ENCODE data around the gene LRCOL1. TPM values are rescaled to one million over a fixed set of nuclear protein-coding genes. Genes with fewer than 3 reads are reported as not detected.

Gene LRCOL1
- total RNA-seq, 6 experiments from 2014 or later: 0.61 to 13.1 (median 6.8) TPM

DNA sequence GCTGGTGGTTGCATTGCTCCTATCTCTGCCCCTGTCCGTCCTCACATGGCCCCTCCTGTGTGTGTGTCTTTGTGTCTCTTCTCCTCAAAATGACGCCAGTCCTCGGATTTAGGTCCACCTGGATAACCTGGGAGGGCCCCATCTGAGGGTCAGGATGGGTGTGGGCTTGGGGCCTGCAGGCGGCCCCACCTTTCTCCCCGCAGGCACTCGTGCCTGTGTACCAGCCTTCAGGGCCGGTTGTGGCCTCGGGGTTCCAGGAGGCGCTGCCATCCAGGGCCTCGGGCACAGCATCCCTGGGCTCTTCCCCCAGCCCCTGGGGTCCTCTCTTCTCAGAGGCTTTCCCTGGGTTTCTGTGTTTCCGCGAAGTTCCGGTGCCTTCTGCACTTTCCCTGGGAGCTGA lies 54.7 kb downstream of the LRCOL1 start:
- Histone ChIP-seq H3K27ac (no peak overlapping the region), H3K36me3 (no peaks in the 10 kb centered on the region), H3K27me3 (no peaks in the 10 kb centered on the region), H3K4me3 (no peak overlapping the region), H3K9me3 (no peaks in the 10 kb centered on the region), H3K4me1 (peaks cover 0 to 12% (median under 1%) of the 10 kb centered on the region in 4 donors)
- ATAC-seq: no peak
- intact Hi-C loops (cut with DNase I): no loop called here
- WGBS (ENCODE audit: insufficient coverage, low coverage, low lambda C conversion rate, missing lambda C conversion rate): 91% methylated on average over 11 of the region's 13 CpGs
- TF ChIP-seq, protein P1, sequence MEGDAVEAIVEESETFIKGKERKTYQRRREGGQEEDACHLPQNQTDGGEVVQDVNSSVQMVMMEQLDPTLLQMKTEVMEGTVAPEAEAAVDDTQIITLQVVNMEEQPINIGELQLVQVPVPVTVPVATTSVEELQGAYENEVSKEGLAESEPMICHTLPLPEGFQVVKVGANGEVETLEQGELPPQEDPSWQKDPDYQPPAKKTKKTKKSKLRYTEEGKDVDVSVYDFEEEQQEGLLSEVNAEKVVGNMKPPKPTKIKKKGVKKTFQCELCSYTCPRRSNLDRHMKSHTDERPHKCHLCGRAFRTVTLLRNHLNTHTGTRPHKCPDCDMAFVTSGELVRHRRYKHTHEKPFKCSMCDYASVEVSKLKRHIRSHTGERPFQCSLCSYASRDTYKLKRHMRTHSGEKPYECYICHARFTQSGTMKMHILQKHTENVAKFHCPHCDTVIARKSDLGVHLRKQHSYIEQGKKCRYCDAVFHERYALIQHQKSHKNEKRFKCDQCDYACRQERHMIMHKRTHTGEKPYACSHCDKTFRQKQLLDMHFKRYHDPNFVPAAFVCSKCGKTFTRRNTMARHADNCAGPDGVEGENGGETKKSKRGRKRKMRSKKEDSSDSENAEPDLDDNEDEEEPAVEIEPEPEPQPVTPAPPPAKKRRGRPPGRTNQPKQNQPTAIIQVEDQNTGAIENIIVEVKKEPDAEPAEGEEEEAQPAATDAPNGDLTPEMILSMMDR (IDR thresholded peaks at IDR 0.05): no peak
- TF ChIP-seq POLR2A (IDR thresholded peaks at IDR 0.05): no peak
- DNase-seq: no peak

DNA sequence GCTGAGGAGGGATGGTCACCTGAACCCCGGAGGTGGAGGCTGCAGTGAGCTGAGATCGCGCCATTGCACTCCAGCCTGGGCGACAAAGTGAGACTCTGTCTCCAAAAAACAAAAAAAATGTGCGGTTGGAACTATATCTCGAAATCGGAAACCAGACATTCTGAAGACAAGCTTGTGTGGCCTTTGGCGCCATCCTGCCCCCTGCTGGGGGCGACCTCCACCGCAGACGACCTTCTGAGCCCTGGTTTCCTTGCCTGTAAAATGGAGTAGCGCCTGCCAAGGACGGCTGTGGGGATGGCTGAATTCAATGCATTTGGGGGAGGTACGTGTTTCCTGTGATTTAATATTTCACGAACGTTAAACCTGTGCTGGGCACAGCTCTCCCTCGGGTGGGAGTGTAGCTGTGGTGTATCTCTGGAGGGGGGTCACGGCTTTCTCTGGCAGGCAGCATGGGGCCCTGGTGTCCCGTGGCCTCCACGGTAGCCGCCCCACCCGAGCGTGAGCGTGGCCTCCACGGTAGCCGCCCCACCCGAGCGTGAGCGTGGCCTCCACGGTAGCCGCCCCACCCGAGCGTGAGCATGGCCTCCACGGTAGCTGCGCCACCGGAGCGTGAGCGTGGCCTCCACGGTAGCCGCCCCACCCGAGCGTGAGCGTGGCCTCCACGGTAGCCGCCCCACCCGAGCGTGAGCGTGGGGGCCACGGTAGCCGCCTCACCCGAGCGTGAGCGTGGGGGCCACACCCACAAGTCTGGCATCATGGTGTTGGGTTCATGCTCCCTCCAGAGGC lies 55.3 kb downstream of the LRCOL1 start:
- no peaks in the 10 kb centered on the region for H3K9me3 ChIP-seq
- DNase-seq: no peak
- peaks cover 0 to 5% (median 0%) of the 10 kb centered on the region in 4 donors for H3K4me1 ChIP-seq
- no peaks in the 10 kb centered on the region for H3K36me3 ChIP-seq
- no peak overlapping the region for H3K27ac ChIP-seq
- H3K27me3 ChIP-seq: no peaks in the 10 kb centered on the region
- intact Hi-C loops (cut with DNase I): no loop called here
- 92% methylated on average over 12 of the region's 53 CpGs for WGBS (ENCODE audit: insufficient coverage, low coverage, low lambda C conversion rate, missing lambda C conversion rate)
- no peak for TF ChIP-seq POLR2A (IDR thresholded peaks at IDR 0.05)
- TF ChIP-seq, protein P1 (IDR thresholded peaks at IDR 0.05): peak in 3 of 4 donors; percentile 25 to 31 (median 29)
- ATAC-seq: no peak
- no peak overlapping the region for H3K4me3 ChIP-seq

Small RNA genes within 50 kb of the gene (microRNA-seq; reads per million reads assigned to microRNA genes)
- gene MIR6763: 0.29 to 0.64 reads per million in 2 donors

Small RNA genes within 50 kb of the gene (small RNA-seq; reads per million reads assigned to genes)
- gene MIR6763: 0 reads per million in 2 experiments

Other genes with a start within 250 kb of the LRCOL1 start
- 10 to 100 TPM; 16.2 to 27.6 (median 23.3) TPM for gene FBRSL1, start 120.4 kb downstream of the LRCOL1 start, total RNA-seq
- not detected for gene P2RX2, start 8.2 kb upstream of the LRCOL1 start, total RNA-seq
- 10 to 100 TPM; 13.6 to 34.0 (median 22.7) TPM for gene POLE, start 76.8 kb upstream of the LRCOL1 start, total RNA-seq
- gene PXMP2, start 77.0 kb upstream of the LRCOL1 start, total RNA-seq: 100 to 1,000 TPM in 5 of 6 experiments, 10 to 100 TPM in 1; 91.5 to 216 (median 162) TPM
- 10 to 100 TPM; 22.7 to 50.7 (median 27.6) TPM for gene PGAM5, start 100.3 kb upstream of the LRCOL1 start, total RNA-seq
- gene ANKLE2, start 151.2 kb upstream of the LRCOL1 start, total RNA-seq: 10 to 100 TPM; 13.9 to 25.1 (median 15.7) TPM
- gene GOLGA3, start 218.3 kb upstream of the LRCOL1 start, total RNA-seq: 10 to 100 TPM; 15.7 to 37.5 (median 22.8) TPM